ENCODE measurements around the gene SUCNR1. TPM values are rescaled to one million over a fixed set of nuclear protein-coding genes. Genes with fewer than 3 reads are reported as not detected.

The SUCNR1 gene
- total RNA-seq, 1 donor from 2014 or later: 0.07 TPM

GRCh38 chr3:151864423-151865101 is 8.9 kb upstream of the SUCNR1 start:
- Mint-ChIP-seq H3K36me3 (ENCODE audit: insufficient read depth) (no peaks in the 10 kb centered on the region), H3K4me3 (ENCODE audit: low read depth) (no peak overlapping the region), H3K4me1 (ENCODE audit: low read depth) (peaks cover 33% of the 10 kb centered on the region), H3K9me3 (ENCODE audit: low read depth) (no peaks in the 10 kb centered on the region), H3K27ac (no peak overlapping the region), H3K27me3 (no peaks in the 10 kb centered on the region)
- no peak for TF ChIP-seq CTCF (IDR thresholded peaks at IDR 0.05; ENCODE audit: unreplicated experiment)
- no peak for DNase-seq (ENCODE audit: low spot score, unreplicated experiment)

DNA sequence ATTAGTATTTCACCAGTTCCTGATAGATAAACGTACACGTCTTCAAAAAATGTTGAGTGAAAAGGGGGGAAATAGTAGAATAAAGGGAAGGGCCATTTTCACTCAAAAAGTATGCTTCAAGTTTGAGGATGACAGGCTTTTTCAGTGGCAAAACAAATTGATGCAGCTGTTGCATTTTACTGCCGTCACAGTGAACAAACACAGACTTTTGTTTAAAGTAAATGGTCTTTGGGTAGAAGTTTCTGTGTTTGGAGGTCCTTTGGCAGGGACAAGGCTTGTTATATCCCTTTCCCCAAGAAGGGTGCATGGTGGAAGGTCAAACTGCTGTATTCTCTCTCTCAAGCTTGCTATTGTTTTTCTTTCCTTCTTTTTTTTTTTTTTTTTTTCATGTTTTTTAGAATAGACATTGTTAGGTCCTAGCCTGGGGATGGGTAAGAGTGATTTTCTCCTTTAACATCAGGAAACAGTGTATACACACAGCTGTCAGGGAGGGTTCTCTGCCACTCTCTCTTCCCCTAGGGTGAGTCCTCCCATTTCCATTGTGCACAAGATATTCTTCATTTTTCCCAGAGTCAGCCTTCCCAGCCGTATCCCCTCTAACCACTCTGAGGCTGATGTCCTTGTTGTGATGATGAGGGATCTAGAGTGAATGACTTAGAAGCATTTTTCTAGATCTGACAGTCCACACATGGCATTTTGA is 6.6 kb upstream of the SUCNR1 start:
- Mint-ChIP-seq H3K9me3 (ENCODE audit: low read depth) (no peaks in the 10 kb centered on the region), H3K4me1 (ENCODE audit: low read depth) (peaks cover 21% of the 10 kb centered on the region), H3K27ac (peak overlapping the region; percentile 12), H3K27me3 (no peaks in the 10 kb centered on the region), H3K4me3 (ENCODE audit: low read depth) (no peak overlapping the region), H3K36me3 (ENCODE audit: insufficient read depth) (no peaks in the 10 kb centered on the region)
- no peak for TF ChIP-seq CTCF (IDR thresholded peaks at IDR 0.05; ENCODE audit: unreplicated experiment)
- DNase-seq (ENCODE audit: low spot score, unreplicated experiment): no peak

- no peak for DNase-seq (ENCODE audit: low spot score, unreplicated experiment)
- Mint-ChIP-seq H3K4me1 (ENCODE audit: low read depth) (peaks cover 21% of the 10 kb centered on the region), H3K27me3 (no peaks in the 10 kb centered on the region), H3K4me3 (ENCODE audit: low read depth) (no peak overlapping the region), H3K9me3 (ENCODE audit: low read depth) (no peaks in the 10 kb centered on the region), H3K36me3 (ENCODE audit: insufficient read depth) (no peaks in the 10 kb centered on the region), H3K27ac (no peak overlapping the region)
- TF ChIP-seq CTCF (IDR thresholded peaks at IDR 0.05; ENCODE audit: unreplicated experiment): no peak
Measured at GRCh38 chr3:151867666-151868065, 5.8 kb upstream of the SUCNR1 start.

DNA sequence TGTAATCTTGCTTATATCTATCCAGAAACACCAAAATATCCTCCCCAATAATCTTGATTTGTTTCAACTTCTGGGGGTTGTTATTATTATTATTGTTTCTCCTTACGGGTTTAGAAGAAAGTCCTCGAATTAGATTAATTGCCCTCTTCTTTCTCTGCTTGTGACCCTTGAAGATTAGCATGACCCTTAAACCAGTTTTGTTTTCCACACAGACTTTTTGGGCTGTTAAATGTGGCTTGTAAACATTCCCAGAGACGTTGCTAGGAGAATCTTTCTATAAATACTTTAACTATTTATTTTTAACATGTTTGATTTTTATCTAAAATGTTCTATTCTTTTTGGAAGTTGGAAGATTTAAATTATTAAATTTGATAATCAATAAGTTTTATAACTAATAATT is 4.3 kb upstream of the SUCNR1 start:
- H3K4me1 Mint-ChIP-seq (ENCODE audit: low read depth): peaks cover 21% of the 10 kb centered on the region

More for the DNA sequence above, 4.3 kb upstream of the SUCNR1 start:
- H3K4me3 Mint-ChIP-seq (ENCODE audit: low read depth): no peak overlapping the region
- DNase-seq (ENCODE audit: low spot score, unreplicated experiment): no peak
- no peaks in the 10 kb centered on the region for H3K9me3 Mint-ChIP-seq (ENCODE audit: low read depth)
- H3K27ac Mint-ChIP-seq: peak overlapping the region; percentile 18
- H3K36me3 Mint-ChIP-seq (ENCODE audit: insufficient read depth): no peaks in the 10 kb centered on the region
- no peaks in the 10 kb centered on the region for H3K27me3 Mint-ChIP-seq
- no peak for TF ChIP-seq CTCF (IDR thresholded peaks at IDR 0.05; ENCODE audit: unreplicated experiment)
